HepG2 (cell line): ENCODE results near the gene MRPS31. TPM values are rescaled to one million over a fixed set of nuclear protein-coding genes. Genes with fewer than 3 reads are reported as not detected.

Experiments used
- ATF1 ChIP-seq: IDR thresholded peaks from 2 replicates; pipeline ENCODE4 v1.6.1; 2016; ENCODE audit warnings: mild to moderate bottlenecking, control low read depth
- HNF4G ChIP-seq, 2 experiments: sonication (generic) in 1 of 2; formaldehyde crosslinking in 1 of 2; IDR thresholded peaks; 2 replicates each; pipeline versions ENCODE4 v1.4.0 to v1.6.1; 2011 to 2020; ENCODE audit warnings: borderline replicate concordance in 2 of 2, low read depth in 2 of 2, mild to moderate bottlenecking in 2 of 2, low read length in 1 of 2, missing genetic modification reagents in 1 of 2, moderate library complexity in 1 of 2
- KLF9 ChIP-seq: IDR thresholded peaks from 2 replicates; pipeline ENCODE4 v1.6.1; 2016; ENCODE audit warnings: low read depth
- MBD4 ChIP-seq: IDR thresholded peaks from 2 replicates; pipeline ENCODE4 v1.6.1; 2012; ENCODE audit warnings: low read length, inconsistent platforms, borderline replicate concordance
- MTF2 ChIP-seq: sonication (generic); formaldehyde crosslinking; IDR thresholded peaks from 2 replicates; pipeline ENCODE4 v1.5.0; 2020; ENCODE audit warnings: missing genetic modification reagents, borderline replicate concordance
- NFKBIZ ChIP-seq: IDR thresholded peaks from 2 replicates; pipeline ENCODE4 v1.6.1; 2018; ENCODE audit warnings: missing genetic modification reagents, missing compliant biosample characterization
- NRL ChIP-seq: sonication (generic); formaldehyde crosslinking; IDR thresholded peaks from 2 replicates; pipeline ENCODE4 v1.5.0; 2020; ENCODE audit warnings: missing genetic modification reagents, mild to moderate bottlenecking, moderate library complexity, borderline replicate concordance
- POLR2G ChIP-seq: fragments of 200-400 bp; formaldehyde crosslinking; IDR thresholded peaks from 2 replicates; pipeline ENCODE4 v1.6.1; 2018; ENCODE audit warnings: mild to moderate bottlenecking, low read depth, low read length, moderate library complexity
- REL ChIP-seq: sonication (generic); formaldehyde crosslinking; conservative IDR thresholded peaks from 2 replicates; pipeline ENCODE4 v1.8.0; 2022; ENCODE audit warnings: mild to moderate bottlenecking, missing genetic modification reagents, moderate library complexity
- TBP ChIP-seq: sonication (generic); formaldehyde crosslinking; IDR thresholded peaks from 2 replicates; pipeline ENCODE4 v1.5.0; 2020; ENCODE audit warnings: missing genetic modification reagents
- TCF7L2 ChIP-seq: IDR thresholded peaks from 2 replicates; pipeline ENCODE4 v1.6.1; 2011; ENCODE audit warnings: mild to moderate bottlenecking, low read depth, low read length, moderate library complexity
- ZNF441 ChIP-seq: sonication (generic); formaldehyde crosslinking; IDR thresholded peaks from 2 replicates; pipeline ENCODE4 v1.7.0; 2021; ENCODE audit warnings: missing genetic modification reagents, borderline replicate concordance
- ZNF709 ChIP-seq: sonication (generic); formaldehyde crosslinking; IDR thresholded peaks from 2 replicates; pipeline ENCODE4 v1.5.0; 2020; ENCODE audit warnings: mild to moderate bottlenecking, missing genetic modification reagents
- ZNF761 ChIP-seq: sonication (generic); formaldehyde crosslinking; conservative IDR thresholded peaks from 2 replicates; pipeline ENCODE4 v1.4.0; 2020; ENCODE audit warnings: mild to moderate bottlenecking, missing genetic modification reagents
- ZNF775 ChIP-seq: sonication (generic); formaldehyde crosslinking; IDR thresholded peaks from 2 replicates; pipeline ENCODE4 v1.4.0; 2020; ENCODE audit warnings: missing genetic modification reagents, mild to moderate bottlenecking, moderate library complexity, borderline replicate concordance
- polyA plus RNA-seq, 8 experiments: library from polyadenylated mRNA; depleted of rRNA in 3 of 8; stranded (reverse) in 7 of 8; unstranded in 1 of 8; fragments of >200 nt; fragmentation: Illumina TruSeq in 4 of 8; extraction: Trizol in 4 of 8; gene quantifications; 2 replicates each; pipeline versions ENCODE4 v1.2.1 to v1.2.3, GENCODE V29; 2011 to 2016; ENCODE audit warnings: low read depth in 4 of 8, missing spikeins in 1 of 8, mixed read lengths in 1 of 8; ENCODE audit not compliant: insufficient read depth in 1 of 8
- total RNA-seq, 5 experiments: library from RNA; depleted of rRNA; stranded (reverse); fragments of >200 nt; fragmentation: Illumina TruSeq; extraction: Trizol; gene quantifications; 2 replicates each; pipeline ENCODE4 v1.2.3, GENCODE V29; 2016; ENCODE audit warnings: low read depth in 1 of 5
- TF ChIP-seq, protein P1 (sequence below): sonication (generic); formaldehyde crosslinking; IDR thresholded peaks from 2 replicates; pipeline ENCODE4 v1.9.0; 2022; ENCODE audit warnings: missing genetic modification reagents, mild to moderate bottlenecking, borderline replicate concordance
- TF ChIP-seq, protein P2 (sequence below): sonication (generic); formaldehyde crosslinking; IDR thresholded peaks from 2 replicates; pipeline ENCODE4 v1.4.0; 2020; ENCODE audit warnings: missing genetic modification reagents
- TF ChIP-seq, protein P3 (sequence below): sonication (generic); formaldehyde crosslinking; conservative IDR thresholded peaks from 2 replicates; pipeline ENCODE4 v1.5.0; 2020; ENCODE audit warnings: missing genetic modification reagents
- TF ChIP-seq, protein P4 (sequence below): sonication (generic); formaldehyde crosslinking; conservative IDR thresholded peaks from 2 replicates; pipeline ENCODE4 v1.4.0; 2020; ENCODE audit warnings: missing genetic modification reagents
- TF ChIP-seq, protein P5 (sequence below): sonication (generic); formaldehyde crosslinking; IDR thresholded peaks from 2 replicates; pipeline ENCODE4 v1.8.0; 2022; ENCODE audit warnings: mild to moderate bottlenecking, missing genetic modification reagents, moderate library complexity

The MRPS31 gene
- total and polyA plus RNA-seq, 2 of the 13 experiments (the other 11 are each of a cell fraction or from before 2014, with no cell fraction given) = 23.7 to 34.1 TPM

DNA sequence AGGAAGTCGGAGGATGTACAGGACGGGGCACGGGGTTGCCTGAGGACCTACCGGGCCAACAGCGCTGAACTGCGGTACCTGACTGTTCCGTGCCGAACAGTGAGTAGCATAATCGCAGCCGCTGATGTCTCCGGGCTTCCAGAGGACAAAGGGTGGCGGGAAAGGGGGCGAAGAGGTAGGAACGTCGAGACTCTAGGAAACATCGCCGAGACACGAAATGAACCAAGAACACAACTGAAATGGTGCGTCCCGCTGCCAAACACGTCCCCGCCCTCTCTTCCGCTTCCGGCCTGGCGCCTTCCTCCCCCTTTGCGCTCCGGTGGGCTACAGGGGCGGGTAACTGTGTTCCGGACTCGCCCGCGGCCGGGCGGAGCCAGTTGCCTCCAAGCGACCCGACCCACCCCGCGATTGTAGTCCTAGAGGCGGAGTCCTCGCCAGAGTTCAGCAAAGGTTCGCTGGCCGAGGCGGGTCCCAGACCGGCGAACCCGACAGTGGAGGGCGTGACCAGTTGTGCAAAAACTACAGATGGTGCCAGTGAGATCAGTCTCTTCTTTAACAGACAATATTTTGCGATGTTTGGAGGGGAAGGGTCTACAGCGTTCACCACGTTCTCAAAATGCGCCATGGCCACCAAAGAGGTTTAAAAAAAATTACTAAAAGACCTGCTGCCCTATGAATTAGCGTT is at the start of gene MRPS31 (continued):
- TF ChIP-seq, protein P1, sequence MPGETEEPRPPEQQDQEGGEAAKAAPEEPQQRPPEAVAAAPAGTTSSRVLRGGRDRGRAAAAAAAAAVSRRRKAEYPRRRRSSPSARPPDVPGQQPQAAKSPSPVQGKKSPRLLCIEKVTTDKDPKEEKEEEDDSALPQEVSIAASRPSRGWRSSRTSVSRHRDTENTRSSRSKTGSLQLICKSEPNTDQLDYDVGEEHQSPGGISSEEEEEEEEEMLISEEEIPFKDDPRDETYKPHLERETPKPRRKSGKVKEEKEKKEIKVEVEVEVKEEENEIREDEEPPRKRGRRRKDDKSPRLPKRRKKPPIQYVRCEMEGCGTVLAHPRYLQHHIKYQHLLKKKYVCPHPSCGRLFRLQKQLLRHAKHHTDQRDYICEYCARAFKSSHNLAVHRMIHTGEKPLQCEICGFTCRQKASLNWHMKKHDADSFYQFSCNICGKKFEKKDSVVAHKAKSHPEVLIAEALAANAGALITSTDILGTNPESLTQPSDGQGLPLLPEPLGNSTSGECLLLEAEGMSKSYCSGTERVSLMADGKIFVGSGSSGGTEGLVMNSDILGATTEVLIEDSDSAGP = peak; percentile 97
- TF ChIP-seq, protein P2, sequence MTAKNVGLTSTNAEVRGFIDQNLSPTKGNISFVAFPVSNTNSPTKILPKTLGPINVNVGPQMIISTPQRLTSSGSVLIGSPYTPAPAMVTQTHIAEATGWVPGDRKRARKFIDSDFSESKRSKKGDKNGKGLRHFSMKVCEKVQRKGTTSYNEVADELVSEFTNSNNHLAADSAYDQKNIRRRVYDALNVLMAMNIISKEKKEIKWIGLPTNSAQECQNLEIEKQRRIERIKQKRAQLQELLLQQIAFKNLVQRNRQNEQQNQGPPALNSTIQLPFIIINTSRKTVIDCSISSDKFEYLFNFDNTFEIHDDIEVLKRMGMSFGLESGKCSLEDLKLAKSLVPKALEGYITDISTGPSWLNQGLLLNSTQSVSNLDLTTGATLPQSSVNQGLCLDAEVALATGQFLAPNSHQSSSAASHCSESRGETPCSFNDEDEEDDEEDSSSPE (CRISPR knock-in tag) = peak; percentile 83
- TF ChIP-seq MTF2 (CRISPR knock-in tag) = peak; percentile 84
- TF ChIP-seq, protein P3, sequence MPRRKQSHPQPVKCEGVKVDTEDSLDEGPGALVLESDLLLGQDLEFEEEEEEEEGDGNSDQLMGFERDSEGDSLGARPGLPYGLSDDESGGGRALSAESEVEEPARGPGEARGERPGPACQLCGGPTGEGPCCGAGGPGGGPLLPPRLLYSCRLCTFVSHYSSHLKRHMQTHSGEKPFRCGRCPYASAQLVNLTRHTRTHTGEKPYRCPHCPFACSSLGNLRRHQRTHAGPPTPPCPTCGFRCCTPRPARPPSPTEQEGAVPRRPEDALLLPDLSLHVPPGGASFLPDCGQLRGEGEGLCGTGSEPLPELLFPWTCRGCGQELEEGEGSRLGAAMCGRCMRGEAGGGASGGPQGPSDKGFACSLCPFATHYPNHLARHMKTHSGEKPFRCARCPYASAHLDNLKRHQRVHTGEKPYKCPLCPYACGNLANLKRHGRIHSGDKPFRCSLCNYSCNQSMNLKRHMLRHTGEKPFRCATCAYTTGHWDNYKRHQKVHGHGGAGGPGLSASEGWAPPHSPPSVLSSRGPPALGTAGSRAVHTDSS (CRISPR knock-in tag) = no peak; the same call in 1 of the 2 replicates
- peak; percentile 82 for TF ChIP-seq NFKBIZ (CRISPR knock-in tag)
- no peak for TF ChIP-seq MBD4
- TF ChIP-seq, protein P4, sequence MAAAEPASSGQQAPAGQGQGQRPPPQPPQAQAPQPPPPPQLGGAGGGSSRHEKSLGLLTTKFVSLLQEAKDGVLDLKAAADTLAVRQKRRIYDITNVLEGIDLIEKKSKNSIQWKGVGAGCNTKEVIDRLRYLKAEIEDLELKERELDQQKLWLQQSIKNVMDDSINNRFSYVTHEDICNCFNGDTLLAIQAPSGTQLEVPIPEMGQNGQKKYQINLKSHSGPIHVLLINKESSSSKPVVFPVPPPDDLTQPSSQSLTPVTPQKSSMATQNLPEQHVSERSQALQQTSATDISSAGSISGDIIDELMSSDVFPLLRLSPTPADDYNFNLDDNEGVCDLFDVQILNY (CRISPR knock-in tag) = peak; percentile 65; the same call in 1 of the 2 replicates
- TF ChIP-seq TBP = 0 out of 2 replicates have a peak, but pooled peaks have one; percentile 76
- TF ChIP-seq HNF4G (IDR thresholded peaks at IDR 0.05; ENCODE audit: borderline replicate concordance, low read depth, low read length) = no peak; the same call in 1 of the 2 replicates
- TF ChIP-seq HNF4G (CRISPR knock-in tag; IDR thresholded peaks at IDR 0.05; ENCODE audit: borderline replicate concordance, low read depth) = peak; percentile 48
- TF ChIP-seq NRL (CRISPR knock-in tag) = no peak; the same call in none of the 2 replicates
- TF ChIP-seq TCF7L2 = no peak
- TF ChIP-seq ZNF775 (CRISPR knock-in tag) = no peak
- peak; percentile 91; the same call in 1 of the 2 replicates for TF ChIP-seq ZNF441 (CRISPR knock-in tag)
- TF ChIP-seq KLF9 (CRISPR knock-in tag) = peak; percentile 85; the same call in 1 of the 2 replicates
- TF ChIP-seq, protein P5, sequence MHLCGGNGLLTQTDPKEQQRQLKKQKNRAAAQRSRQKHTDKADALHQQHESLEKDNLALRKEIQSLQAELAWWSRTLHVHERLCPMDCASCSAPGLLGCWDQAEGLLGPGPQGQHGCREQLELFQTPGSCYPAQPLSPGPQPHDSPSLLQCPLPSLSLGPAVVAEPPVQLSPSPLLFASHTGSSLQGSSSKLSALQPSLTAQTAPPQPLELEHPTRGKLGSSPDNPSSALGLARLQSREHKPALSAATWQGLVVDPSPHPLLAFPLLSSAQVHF (CRISPR knock-in tag) = 0 out of 2 replicates have a peak, but pooled peaks have one; percentile 41
- peak; percentile 79 for TF ChIP-seq ZNF761
- TF ChIP-seq POLR2G = peak; percentile 85
- peak; percentile 47; the same call in 1 of the 2 replicates for TF ChIP-seq ATF1
- TF ChIP-seq ZNF709 (CRISPR knock-in tag) = no peak
- TF ChIP-seq REL (CRISPR knock-in tag) = 0 out of 2 replicates have a peak, but pooled peaks have one; percentile 39
